Measurements from ENCODE around the gene THEM4. TPM values are rescaled to one million over a fixed set of nuclear protein-coding genes. Genes with fewer than 3 reads are reported as not detected.

The THEM4 gene
- total and polyA plus RNA-seq, 2 of the 8 experiments (the other 6 are each of a cell fraction or from before 2014, with no cell fraction given): 9.9 to 11.2 TPM

GRCh38 chr1:151846686-151847237, 62.5 kb downstream of the THEM4 start:
- ChIA-PET CTCF (ENCODE audit: partially characterized antibody) (interaction anchor here (0.6 to 1.3 kb wide), 7 partner anchors 10 to 408 kb away, joined by 3 to 7 read pairs (median 3); no protein-coding TSS in a partner anchor), POLR2A (ENCODE audit: partially characterized antibody) (interaction anchor here (1.3 kb wide), 1 partner anchor 12 kb away, joined by 4 read pairs; no protein-coding TSS in a partner anchor)
- Histone ChIP-seq H2BK12ac (ENCODE audit: low read depth, low read length) (no peak overlapping the region), H2BK5ac (ENCODE audit: low read depth, low read length) (no peak overlapping the region; the same call in 1 of the 2 replicates), H3K27ac (ENCODE audit: low read depth, low read length) (no peak overlapping the region), H3K79me1 (ENCODE audit: low read depth, low read length) (no peaks in the 10 kb centered on the region), H3K4ac (replicated peaks; ENCODE audit: insufficient read length, low read depth, low read length) (peak overlapping the region; percentile 48), H3K9me3 (ENCODE audit: insufficient read depth in 2 of 2, low read depth in 1 of 2, low read length in 1 of 2) (no peaks in the 10 kb centered on the region), H3K27me3 (replicated peaks in 1 of 4; ENCODE audit: control insufficient read depth in 3 of 4, extremely low read depth in 1 of 4, insufficient read depth in 3 of 4, low read length in 3 of 4) (no peaks in the 10 kb centered on the region), H2BK15ac (ENCODE audit: low read length) (0 out of 2 replicates have a peak overlapping the region, but pooled peaks have one; percentile 88), H2BK120ac (replicated peaks; ENCODE audit: low read depth, low read length) (no peak overlapping the region), H3K18ac (ENCODE audit: extremely low read depth, low read length) (no peak overlapping the region), H4K20me1 (replicated peaks in 1 of 2; ENCODE audit: control insufficient read depth in 1 of 2, insufficient read depth in 2 of 2, low read length in 2 of 2) (no peaks in the 10 kb centered on the region), H3K4me3 (ENCODE audit: extremely low read depth in 1 of 4, insufficient read depth in 2 of 4, low read depth in 3 of 4, low read length in 4 of 4) (no peak overlapping the region), H3K36me3 (ENCODE audit: control insufficient read depth in 2 of 4, insufficient read depth in 4 of 4, low read length in 3 of 4) (no peaks in the 10 kb centered on the region), H3K4me1 (replicated peaks in 1 of 4; ENCODE audit: control insufficient read depth in 3 of 4, insufficient read depth in 4 of 4, low read length in 3 of 4) (peaks cover 6 to 11% (median 7%) of the 10 kb centered on the region in 4 experiments), H4K91ac (replicated peaks; ENCODE audit: insufficient read length, low read length) (no peak overlapping the region), H3K23ac (ENCODE audit: insufficient read length) (no peak overlapping the region), H3K9ac (replicated peaks in 1 of 4; ENCODE audit: extremely low read depth in 1 of 4, low read depth in 3 of 4, low read length in 3 of 4) (no peak overlapping the region; a peak in 1 of 7 replicates), H3K23me2 (ENCODE audit: low read depth, low read length) (0 out of 2 replicates have a peak, but pooled peaks cover 4% of the 10 kb centered on the region), H4K8ac (ENCODE audit: extremely low read depth, insufficient read depth, low read length) (no peak overlapping the region), H3K79me2 (ENCODE audit: control insufficient read depth in 1 of 2, insufficient read depth in 2 of 2, low read length in 2 of 2) (no peaks in the 10 kb centered on the region), H2AK5ac (ENCODE audit: low read depth, low read length) (no peak overlapping the region), H3K56ac (replicated peaks; ENCODE audit: insufficient read length, low read depth, low read length) (no peak overlapping the region), H2BK20ac (ENCODE audit: low read length) (peak overlapping the region; percentile 72; the same call in 1 of the 2 replicates), H4K5ac (ENCODE audit: insufficient read length, low read depth, low read length) (no peak overlapping the region), H3K14ac (ENCODE audit: insufficient read length) (no peak overlapping the region), H3K4me2 (ENCODE audit: insufficient read depth in 1 of 2, low read depth in 2 of 2, low read length in 2 of 2) (0 out of 4 replicates have a peak overlapping the region, but pooled peaks have one; percentile 11 to 30), H2AFZ (ENCODE audit: low read length) (no peak overlapping the region)
- no peak for DNase-seq (ENCODE audit: low read depth in 1 of 2, low spot score in 2 of 2)
- FAIRE-seq: no peak
- 75% methylated on average over 8 of the region's 8 CpGs; no CpG with 5 or more reads in 1 of the 2 experiments for WGBS, 2 experiments (ENCODE audit: extremely low coverage in 1 of 2, insufficient coverage in 1 of 2, insufficient read length in 1 of 2, insufficient replicate concordance in 2 of 2, low coverage in 1 of 2, low lambda C conversion rate in 2 of 2, missing lambda C conversion rate in 1 of 2)
- no peak for TF ChIP-seq ZNF274 (IDR thresholded peaks at IDR 0.05; ENCODE audit: borderline replicate concordance, extremely low read depth, low read length)
- TF ChIP-seq POLR2AphosphoS5 (IDR thresholded peaks at IDR 0.05; ENCODE audit: low read depth, low read length): no peak
- TF ChIP-seq YY1 (IDR thresholded peaks at IDR 0.05; ENCODE audit: low read depth, low read length): no peak
- TF ChIP-seq SP1 (IDR thresholded peaks at IDR 0.05; ENCODE audit: low read depth, low read length): no peak
- TF ChIP-seq TEAD4 (IDR thresholded peaks at IDR 0.05; ENCODE audit: low read depth, low read length): no peak
- TF ChIP-seq CBX8 (IDR thresholded peaks at IDR 0.05; ENCODE audit: borderline replicate concordance, low read depth, low read length): no peak
- TF ChIP-seq CEBPB (IDR thresholded peaks at IDR 0.05; ENCODE audit: low read depth, low read length): no peak
- TF ChIP-seq RNF2 (IDR thresholded peaks at IDR 0.05; ENCODE audit: borderline replicate concordance, low read depth, low read length, missing control alignments, poor library complexity, severe bottlenecking): no peak
- no peak for TF ChIP-seq HDAC2 (IDR thresholded peaks at IDR 0.05; ENCODE audit: borderline replicate concordance in 1 of 2, low read depth in 2 of 2, low read length in 2 of 2)
- no peak for TF ChIP-seq MAX (IDR thresholded peaks at IDR 0.05)
- TF ChIP-seq HDAC6 (IDR thresholded peaks at IDR 0.05; ENCODE audit: low read depth, low read length): no peak
- TF ChIP-seq BCL11A (IDR thresholded peaks at IDR 0.05; ENCODE audit: low read depth in 2 of 2, low read length in 2 of 2): no peak
